Left ventricle myocardium superior (tissue), 1 donor: ENCODE results near the gene NAP1L4. TPM values are rescaled to one million over a fixed set of nuclear protein-coding genes. Genes with fewer than 3 reads are reported as not detected.

ENCODE experiments used
- ATAC-seq: fragments of 200-7000 bp; cut with Tn5 transposase; one replicate; pipeline ENCODE4 v1.9.1; 2020; ENCODE audit warnings: mild to moderate bottlenecking, moderate library complexity
- DNase-seq: peaks from one replicate; pipeline ENCODE4 v3.0.0-alpha.2; 2020
- intact Hi-C: fragments of 100-400 bp; cut with micrococcal nuclease; formaldehyde crosslinking; loops from one replicate; pipeline ENCODE4 v1.11.0; 2022
- long read RNA-seq: library from polyadenylated mRNA; unstranded; transcript quantifications from one replicate; pipeline ENCODE4 v2.0.0, GENCODE V29; 2021
- total RNA-seq: library from RNA; stranded (reverse); fragmentation: NEBNext Ultra II Directional; extraction: Animal tissue kit (Norgen Biotek cat#: 25700); gene quantifications from one replicate; pipeline ENCODE4 v1.2.1, GENCODE V29; 2021
- donor health status: DM: no; HTN: yes; CAD: no; lungs with severe emphysema.

NAP1L4 gene, protein sequence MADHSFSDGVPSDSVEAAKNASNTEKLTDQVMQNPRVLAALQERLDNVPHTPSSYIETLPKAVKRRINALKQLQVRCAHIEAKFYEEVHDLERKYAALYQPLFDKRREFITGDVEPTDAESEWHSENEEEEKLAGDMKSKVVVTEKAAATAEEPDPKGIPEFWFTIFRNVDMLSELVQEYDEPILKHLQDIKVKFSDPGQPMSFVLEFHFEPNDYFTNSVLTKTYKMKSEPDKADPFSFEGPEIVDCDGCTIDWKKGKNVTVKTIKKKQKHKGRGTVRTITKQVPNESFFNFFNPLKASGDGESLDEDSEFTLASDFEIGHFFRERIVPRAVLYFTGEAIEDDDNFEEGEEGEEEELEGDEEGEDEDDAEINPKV
- 173 TPM for total RNA-seq
- long read RNA-seq, transcript NAP1L4-222 (15 exons, 2,479 nt), result major isoform, 177 of 419 reads
- long read RNA-seq, transcript NAP1L4-201 (16 exons, 2,511 nt), result minor isoform, 45 of 419 reads
- long read RNA-seq, partial matches to known transcripts, result 23 of 419 reads
- long read RNA-seq, other reads (novel, unspliced or antisense), result 174 of 419 reads

DNA sequence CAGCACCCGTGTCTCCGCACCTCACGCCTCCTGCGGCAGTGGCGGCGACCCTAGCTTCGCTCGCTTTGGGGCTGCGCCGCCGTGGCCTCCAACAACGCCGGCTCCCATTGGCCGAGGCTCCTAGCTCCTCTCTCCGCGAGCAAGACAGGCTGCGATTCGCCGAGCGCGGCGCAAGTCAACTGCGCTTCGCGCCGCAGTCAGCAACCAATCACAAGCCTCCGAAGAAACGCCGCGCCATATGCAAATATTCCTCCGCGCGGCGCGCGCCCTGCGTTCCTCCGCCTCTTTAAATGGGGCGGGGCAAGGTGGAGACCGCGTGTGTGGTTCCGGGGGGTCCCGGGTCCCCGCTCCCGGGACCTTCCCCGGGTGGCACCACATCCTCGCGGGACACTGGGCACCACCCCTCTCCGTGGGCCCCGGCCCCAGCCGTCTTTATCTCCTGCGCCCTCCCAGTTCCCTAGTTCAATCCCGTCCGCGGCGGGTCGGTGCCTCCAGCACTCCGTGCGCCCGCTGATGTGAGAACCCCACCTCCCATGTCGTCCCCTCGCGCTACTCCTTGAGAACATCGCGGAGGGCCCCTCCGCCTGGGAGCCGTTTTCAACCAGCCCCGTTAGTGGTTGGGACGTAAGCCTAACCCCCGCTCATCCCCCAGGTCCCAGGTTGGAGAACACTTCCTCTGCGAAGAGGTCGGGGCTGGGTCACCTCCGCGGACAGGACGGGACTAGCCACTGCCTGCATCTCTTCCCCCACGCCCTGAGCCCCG, at the start of gene NAP1L4:
NAP1L4 (minus strand) TSS at position 96 of the 763 bp plus-strand sequence. CDS start 13,109 bp downstream, outside the sequence.
- ATAC-seq, result peak; percentile 96
- intact Hi-C loops, result no loop called here
- peak; percentile 99 for DNase-seq

DNA sequence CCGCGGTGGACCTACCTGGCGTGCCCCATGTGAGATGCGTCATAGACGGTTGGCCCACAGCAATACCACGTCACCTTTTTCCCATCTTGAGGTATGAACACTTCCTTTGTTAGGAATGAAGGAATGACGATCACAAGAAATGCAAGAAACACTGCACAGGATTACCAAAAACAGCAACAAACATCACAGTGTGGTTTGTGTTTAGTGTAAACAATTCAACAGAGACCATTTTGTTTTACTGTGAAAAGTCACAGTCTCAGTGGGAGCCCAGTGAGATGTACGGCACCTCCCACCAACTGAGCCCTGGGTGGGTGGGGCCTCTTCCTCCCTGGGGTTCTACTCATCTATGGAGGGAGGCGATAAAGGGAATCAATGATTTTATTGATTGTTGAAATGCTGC, 48.8 kb upstream of the NAP1L4 start:
- DNase-seq (no peak), ATAC-seq (no peak)
- intact Hi-C loops, result no loop called here

DNA sequence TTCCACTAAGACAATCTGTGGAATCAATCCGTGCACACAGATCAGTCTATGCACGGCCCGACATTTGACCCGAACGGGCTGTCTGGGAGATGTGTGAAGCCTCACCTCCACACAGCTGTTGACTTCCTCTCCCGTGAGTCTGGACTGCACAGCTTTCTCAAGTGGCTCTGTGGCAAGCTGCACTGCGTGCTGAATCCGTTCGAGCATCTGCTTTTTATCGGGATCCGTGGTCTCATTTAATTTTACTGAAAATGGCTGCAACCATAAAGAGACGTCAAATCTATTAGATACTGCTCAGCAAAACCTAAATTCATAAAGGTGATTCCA, 45.8 kb upstream of the NAP1L4 start:
- no peak for ATAC-seq
- no peak for DNase-seq
- intact Hi-C loops, result loop anchor here (2.0 to 5.0 kb wide), 2 partner anchors 55 to 179 kb away; partner anchors contain the start of gene MRGPRG

DNA sequence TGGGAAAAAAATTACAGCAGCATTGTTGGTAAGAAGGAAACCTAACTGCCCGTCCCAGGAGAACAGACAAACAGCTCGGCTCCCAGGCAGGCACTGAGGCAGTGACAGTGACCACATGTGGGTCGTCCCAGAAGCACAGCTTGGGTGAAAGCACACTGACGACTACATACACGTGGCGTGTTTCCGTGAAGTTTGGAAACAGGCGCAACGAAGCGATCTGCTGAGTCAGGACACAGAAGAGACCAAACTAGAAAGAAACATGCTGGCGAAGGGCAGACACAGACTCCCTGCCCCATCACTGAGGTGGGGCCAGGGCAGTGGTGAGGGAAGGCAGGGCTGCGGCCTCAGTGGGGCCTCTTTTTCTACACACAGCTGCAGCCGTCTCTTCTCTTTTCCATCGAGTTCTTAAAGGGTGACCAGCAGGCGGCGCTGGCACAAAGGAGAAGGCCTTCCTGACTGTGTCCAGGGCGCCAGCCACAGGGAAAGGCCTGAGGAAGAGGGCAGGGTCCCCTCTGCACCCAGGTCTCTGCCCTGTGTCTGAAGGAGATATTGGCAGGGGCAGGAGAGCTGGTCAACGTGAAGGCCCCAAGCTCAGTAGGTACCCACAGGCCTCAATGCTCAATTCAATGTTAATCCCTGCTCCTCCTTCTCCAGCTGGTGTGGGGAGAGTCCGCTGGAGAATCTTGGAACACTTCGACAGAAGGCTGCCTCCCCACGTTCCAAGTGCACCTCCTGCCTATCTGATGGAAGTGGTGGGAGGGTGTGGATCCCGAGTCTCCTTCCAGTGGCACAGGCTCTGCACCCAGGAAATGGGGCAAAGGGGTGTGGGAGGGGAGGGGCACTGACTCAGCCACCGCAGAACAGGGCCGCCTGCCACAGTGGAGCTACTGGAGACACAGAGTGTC, 45.2 kb upstream of the NAP1L4 start:
- intact Hi-C loops, result loop anchor here (2.0 to 5.0 kb wide), 2 partner anchors 56 to 180 kb away; partner anchors contain the start of gene MRGPRG
- DNase-seq (peak; percentile 91), ATAC-seq (peak; percentile 70)

DNA sequence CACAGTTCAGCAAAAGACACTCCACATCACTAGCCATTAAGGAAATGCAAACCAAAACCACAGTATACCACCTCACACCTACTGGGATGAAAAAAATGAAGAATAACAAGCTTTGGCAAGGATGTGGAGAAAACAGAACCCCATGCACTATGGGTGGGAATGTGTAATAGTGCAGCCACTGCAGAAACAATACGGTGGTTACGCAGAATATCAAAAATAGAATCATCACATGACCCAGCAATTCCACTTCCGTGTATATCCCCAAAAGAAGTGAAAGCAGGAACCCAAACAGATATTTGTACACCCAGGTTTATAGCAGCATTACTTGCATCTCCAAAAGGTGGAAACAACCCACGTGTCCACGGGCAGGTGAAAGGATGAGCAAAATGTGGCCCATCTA, 44.3 kb upstream of the NAP1L4 start:
- DNase-seq (no peak), ATAC-seq (peak; percentile 53)

DNA sequence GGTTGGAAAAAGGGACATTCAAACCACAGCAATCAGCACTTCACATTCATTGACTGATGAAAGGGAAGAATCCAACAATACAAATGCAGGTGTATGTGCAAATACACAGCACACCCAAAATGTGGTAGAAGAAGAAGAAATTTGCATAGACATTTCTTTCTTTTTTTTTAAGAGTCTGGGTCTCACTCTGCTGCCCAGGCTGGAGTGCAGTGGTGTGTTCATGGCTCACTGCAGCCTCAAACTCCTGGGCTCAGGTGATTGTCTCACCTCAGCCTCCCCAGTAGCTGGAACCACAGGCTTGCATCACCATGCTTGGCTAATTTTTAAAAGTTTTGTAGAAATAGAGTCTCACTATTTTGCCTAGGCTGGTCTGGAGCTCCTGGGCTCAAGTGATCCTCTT, 43.2 kb upstream of the NAP1L4 start:
- ATAC-seq, result no peak
- no peak for DNase-seq
- intact Hi-C loops, result loop anchor here (5.0 kb wide), 1 partner anchor 182 kb away; the partner anchor contains the start of gene MRGPRG

More for the DNA sequence above, 44.3 kb upstream of the NAP1L4 start:
- intact Hi-C loops, result loop anchor here (2.0 to 5.0 kb wide), 2 partner anchors 56 to 181 kb away; partner anchors contain the start of gene MRGPRG

DNA sequence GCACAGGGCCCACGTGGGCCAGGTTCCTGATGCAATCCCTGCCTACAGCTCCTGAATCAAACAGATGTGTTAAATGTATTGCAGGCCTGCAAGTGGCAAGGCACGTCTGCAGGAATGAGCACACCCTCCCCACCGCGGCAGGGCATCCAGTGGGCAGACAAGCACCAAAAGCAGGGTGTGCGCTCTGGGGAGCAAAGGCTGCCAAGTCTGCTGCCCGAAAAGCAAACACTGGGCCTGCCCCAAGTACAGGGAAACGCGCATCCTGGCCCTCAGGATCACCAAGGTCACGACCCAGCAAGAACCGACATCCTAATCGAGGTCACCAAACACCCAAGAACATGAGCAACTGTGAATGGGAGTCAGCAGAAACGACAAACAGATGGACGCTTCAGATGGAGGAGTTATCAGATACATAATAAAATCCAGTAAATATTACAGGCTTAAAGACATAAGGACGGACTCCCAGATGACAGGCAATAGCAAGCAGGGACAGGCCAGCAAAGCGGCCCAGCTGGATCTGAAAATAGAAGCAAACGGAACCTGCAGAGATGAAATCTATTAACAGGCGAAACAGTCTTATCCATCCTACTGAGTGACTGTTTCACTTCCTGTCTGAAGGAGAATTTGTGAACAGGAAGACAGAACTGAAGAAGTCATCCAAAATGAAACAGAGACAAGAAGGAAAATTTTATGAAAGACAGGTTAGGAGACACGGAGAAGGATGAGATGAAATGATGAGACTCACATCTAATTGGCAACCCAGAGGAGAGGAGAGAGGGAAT, 38.4 kb upstream of the NAP1L4 start:
- DNase-seq (peak; percentile 21), ATAC-seq (no peak)
- intact Hi-C loops, result no loop called here

DNA sequence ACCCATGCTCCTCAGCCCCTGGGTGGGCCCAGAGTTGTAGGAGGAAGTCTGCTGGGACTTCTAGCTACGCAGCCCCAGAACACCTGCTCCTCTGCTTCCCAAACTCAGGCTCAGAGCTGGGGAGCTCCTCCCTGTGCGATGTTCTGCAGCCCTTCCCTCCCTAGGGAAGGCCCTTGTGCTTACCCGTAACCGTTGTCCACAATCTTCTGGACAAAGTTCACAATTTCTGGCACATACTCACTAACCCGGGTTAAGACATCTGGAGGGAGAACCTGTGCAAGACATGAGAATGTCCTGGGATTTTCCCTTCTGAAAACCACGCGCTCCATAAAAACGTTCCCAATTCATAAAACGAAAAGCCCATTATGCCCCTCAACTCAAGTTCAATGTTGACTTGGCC, 36.7 kb upstream of the NAP1L4 start:
- no peak for DNase-seq
- intact Hi-C loops, result no loop called here
- no peak for ATAC-seq

DNA sequence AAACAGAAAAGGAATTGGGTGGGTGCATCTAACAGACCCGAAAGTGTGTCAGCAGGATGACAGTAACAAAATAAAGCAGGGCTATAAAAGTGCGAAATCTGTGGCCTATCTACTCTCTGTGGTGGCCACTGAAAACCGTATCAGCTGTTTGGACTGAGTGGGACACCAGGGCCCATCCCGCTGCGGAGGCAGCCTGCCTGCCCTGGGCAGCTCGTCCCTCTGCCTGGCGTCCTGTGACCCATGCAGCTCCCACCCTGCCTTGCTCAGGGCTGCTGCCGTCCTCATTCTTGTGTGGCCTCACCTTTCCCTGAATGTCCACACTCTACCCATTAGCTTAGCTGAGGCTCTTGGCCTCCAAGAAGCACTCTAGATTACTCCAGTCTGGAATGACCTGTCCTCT, 34.7 kb upstream of the NAP1L4 start:
- peak; percentile 14 for DNase-seq
- ATAC-seq, result no peak
- intact Hi-C loops, result no loop called here

DNA sequence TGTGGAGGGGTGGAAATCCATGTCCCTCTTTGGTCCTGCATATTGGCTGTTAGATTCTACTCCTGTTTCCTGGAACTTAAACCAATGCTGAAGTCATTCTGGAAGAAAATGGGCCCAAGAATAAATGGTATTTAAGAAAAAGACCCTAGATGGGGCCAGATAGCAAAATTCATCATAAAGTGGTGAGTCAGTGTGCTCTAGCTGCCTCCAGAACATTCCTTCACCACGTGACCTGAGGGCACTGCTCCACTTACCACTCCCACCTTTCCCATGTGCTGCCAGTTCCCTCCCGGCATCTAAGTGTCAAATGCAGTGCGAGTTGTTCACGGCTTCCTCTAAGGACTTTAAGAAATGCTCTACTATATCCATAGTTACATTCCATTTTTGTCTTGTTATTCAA, 30.9 kb upstream of the NAP1L4 start:
- no peak for DNase-seq
- ATAC-seq, result no peak
- intact Hi-C loops, result no loop called here

DNA sequence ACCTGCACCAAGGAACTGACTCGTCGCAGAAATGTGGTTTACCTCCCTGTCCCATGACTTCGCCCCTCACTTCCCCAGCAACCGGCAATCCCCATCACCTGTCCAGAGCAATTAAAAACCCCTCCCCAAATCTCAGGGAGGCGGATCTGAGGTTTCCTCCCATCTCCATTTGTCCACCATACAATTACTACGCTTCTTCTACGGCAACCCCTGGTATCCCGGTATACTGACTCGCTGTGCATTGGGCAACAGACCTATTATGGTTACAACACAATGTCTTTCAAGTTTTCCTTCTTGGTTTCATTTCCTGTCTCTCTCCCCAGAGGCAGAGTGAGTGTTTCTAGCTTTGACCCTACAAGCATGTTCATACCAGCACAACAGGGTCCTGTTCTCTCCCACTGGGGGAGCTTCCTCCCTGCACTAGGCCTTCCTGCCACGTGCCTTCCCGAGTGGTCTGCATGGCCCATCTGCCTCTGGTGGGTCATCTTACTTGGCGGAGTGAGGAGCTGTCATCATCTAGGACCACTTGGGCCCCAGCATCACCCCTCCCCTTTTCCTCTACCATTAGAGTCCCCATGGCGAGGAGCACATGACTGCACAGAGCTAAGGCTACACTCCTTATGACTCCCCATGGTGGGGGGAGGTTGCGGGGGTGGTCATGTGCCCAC, 30.3 kb upstream of the NAP1L4 start:
- intact Hi-C loops, result no loop called here
- ATAC-seq (peak; percentile 44), DNase-seq (peak; percentile 26)

DNA sequence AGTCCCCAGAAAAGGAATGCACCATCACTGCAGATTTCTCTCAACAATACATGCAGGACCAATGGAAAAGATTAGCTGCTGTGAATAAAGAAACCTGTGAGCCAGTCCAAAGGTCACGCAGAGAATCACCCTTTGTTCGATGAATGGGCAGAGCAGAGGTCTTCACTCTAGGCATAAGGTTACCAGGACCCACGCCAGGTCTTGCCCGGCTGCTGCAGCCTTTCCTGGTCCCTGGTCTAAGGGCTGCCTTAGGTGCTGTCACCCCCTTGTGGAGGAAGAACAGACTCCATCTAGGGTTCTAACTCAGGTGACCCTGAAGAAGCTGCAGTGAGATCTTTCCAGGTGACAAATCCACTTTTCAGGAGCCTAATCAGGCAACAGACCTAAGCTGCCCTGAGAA, 29.0 kb upstream of the NAP1L4 start:
- DNase-seq, result peak; percentile 29
- intact Hi-C loops, result no loop called here
- ATAC-seq, result peak; percentile 78

DNA sequence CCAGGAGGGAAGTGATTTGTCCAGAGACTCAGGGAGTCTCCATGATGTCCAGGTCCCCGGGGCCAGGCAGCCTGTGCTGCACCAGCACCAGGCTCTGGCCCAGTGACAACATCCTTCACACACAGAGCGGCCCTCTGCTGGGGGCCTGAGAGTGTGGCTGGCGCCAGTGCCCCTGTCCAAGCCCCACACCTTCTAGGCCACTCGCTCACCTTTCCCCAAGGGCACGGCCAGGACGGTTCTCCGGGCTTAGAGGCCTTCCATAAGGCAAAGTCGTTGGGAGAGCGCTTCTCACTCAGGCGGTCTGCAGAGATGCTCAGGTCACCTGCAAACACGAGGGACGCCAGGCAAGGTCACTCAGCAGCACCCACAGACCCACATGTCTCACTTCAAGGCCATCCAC, 27.9 kb upstream of the NAP1L4 start:
- ATAC-seq (no peak), DNase-seq (peak; percentile 18)

DNA sequence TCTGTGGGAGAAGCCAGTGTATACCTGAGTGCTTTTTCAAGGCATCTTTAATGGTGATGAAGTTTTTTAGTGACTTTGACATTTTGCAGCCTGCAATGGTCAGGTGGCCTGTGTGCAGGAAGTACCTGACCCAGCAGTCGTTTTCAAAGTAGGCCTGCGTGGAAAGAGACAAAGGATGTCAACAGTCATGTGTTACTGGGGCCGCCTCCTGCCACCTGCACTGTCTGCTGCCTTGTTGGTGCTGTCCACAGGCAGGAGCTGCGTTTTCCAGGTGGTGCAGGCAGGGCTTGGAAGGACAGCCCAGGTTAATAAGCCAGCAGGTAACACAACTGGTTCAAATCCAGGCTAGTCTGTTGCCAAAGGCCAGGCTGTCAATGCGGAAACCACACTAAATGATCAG, 26.5 kb upstream of the NAP1L4 start:
- DNase-seq, result peak; percentile 6
- no peak for ATAC-seq
- intact Hi-C loops, result no loop called here

More for the DNA sequence above, 27.9 kb upstream of the NAP1L4 start:
- intact Hi-C loops, result no loop called here

DNA sequence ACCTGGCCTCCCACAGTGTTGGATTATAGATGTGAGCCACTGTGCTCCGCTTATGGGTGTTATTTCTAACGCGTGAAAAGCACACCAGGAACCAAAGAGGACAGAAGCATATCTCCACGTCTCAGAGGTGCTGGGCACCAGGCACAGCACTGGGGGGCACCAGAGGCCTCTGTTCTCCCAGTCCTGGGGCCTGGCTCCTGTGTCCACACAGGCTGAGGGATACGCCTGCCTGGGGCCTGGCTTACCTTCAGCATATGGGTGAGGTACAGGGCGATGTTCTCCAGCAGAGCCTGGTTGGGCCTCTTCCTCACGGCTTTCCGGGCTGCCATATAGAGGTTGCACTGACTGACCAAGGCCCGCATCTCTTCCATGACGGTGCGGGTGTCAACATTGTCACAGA, 24.7 kb upstream of the NAP1L4 start:
- ATAC-seq (no peak), DNase-seq (peak; percentile 10)
- intact Hi-C loops, result no loop called here

DNA sequence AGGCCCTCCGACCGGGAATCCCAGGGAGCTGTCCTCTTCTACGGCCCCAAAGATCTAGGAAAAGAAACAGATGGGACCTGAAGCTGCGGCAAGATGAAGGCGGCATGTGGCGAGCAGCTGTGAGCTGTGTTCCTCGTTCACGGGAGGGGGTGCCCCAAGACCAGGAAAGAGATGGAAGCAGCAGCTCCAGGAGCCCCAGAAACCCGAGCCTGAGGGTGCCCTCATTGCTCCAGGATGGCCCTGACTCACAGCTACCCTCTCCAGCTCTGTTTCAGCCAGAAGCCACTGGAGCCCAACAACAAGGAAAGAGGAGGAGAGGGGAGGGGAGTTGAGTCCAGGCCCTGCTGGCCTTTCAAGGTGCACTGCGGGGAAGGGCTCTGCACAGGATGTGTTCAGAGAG, 23.7 kb upstream of the NAP1L4 start:
- no peak for ATAC-seq
- intact Hi-C loops, result no loop called here

DNA sequence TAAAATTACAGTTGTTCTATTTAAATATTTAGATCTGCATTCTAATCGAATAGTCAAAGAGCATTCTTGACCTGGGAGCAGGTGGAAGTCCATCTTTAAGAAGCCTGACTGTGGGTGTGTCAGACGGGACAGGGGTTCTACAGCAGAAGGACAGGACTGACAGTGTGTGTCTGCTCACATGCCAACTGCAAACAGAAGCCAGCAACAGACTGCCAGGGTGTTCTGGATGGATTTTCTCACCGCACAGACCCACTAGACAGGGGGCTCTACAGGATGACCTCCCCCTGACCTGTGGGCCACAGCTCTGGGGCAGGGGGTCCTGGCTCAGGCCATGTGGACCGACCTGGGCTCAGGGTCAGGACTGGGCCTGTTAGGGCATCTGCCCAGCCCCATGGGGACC, 22.8 kb upstream of the NAP1L4 start:
- ATAC-seq (no peak), DNase-seq (peak; percentile 7)
- intact Hi-C loops, result no loop called here

More for the DNA sequence above, 23.7 kb upstream of the NAP1L4 start:
- no peak for DNase-seq
